ENCODE data around the gene ENOX2.
"Not testable (repeated sequence)": the region's sequence is repeated elsewhere in the genome, so short reads cannot be mapped to it uniquely, and the experiment has no call there.

Gene ENOX2

DNA sequence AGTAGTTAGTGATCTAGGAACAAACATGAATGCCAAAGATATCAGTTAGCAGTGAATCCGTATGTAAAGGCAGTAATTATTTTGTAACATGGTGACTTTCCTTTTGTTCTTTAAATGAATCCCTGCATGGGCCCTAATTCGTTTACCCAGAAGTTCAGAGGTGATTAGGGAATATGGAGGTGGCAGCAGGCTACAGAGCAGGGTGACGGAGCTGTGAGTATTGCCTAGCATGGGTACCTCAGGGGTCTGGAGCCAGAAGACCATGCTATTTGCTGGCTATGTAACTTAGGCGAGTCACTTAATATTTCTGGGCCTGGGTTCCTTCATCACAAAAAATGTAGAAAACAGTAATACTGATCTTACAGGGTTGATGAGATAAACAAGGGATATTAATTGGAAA, 184.9 kb downstream of the ENOX2 start:
- no peak for TF ChIP-seq POLR2AphosphoS5 (IDR thresholded peaks at IDR 0.05; ENCODE audit: low read depth, low read length)
- no peak for TF ChIP-seq SPI1 (IDR thresholded peaks at IDR 0.05; ENCODE audit: low read depth, low read length)
- no peak for TF ChIP-seq POU2F2 (IDR thresholded peaks at IDR 0.05; ENCODE audit: low read depth, low read length)
- no peak for TF ChIP-seq TAF1 (IDR thresholded peaks at IDR 0.05; ENCODE audit: low read depth, low read length)
- TF ChIP-seq POLR2A (IDR thresholded peaks at IDR 0.05; ENCODE audit: low read depth, low read length) = no peak
- TF ChIP-seq PAX5 (IDR thresholded peaks at IDR 0.05; ENCODE audit: insufficient read depth, low read length, severe bottlenecking) = no peak
- FAIRE-seq (no peak), DNase-seq (ENCODE audit: insufficient read length, low spot score) (no peak)

- FAIRE-seq = no peak
- no peak for TF ChIP-seq POLR2AphosphoS5 (IDR thresholded peaks at IDR 0.05; ENCODE audit: low read depth, low read length)
- no peak for TF ChIP-seq PAX5 (IDR thresholded peaks at IDR 0.05; ENCODE audit: insufficient read depth, low read length, severe bottlenecking)
- TF ChIP-seq SPI1 (IDR thresholded peaks at IDR 0.05; ENCODE audit: low read depth, low read length) = no peak
- no peak for TF ChIP-seq TAF1 (IDR thresholded peaks at IDR 0.05; ENCODE audit: low read depth, low read length)
- no peak for TF ChIP-seq POLR2A (IDR thresholded peaks at IDR 0.05; ENCODE audit: low read depth, low read length)
- no peak for TF ChIP-seq POU2F2 (IDR thresholded peaks at IDR 0.05; ENCODE audit: low read depth, low read length)
Measured at GRCh38 chrX:130716781-130717413, 186.1 kb downstream of the ENOX2 start.

GRCh38 chrX:130716346-130716745, 186.7 kb downstream of the ENOX2 start:
- no peak for TF ChIP-seq POU2F2 (IDR thresholded peaks at IDR 0.05; ENCODE audit: low read depth, low read length)
- no peak for TF ChIP-seq PAX5 (IDR thresholded peaks at IDR 0.05; ENCODE audit: insufficient read depth, low read length, severe bottlenecking)
- TF ChIP-seq SPI1 (IDR thresholded peaks at IDR 0.05; ENCODE audit: low read depth, low read length) = no peak
- FAIRE-seq (no peak), DNase-seq (ENCODE audit: insufficient read length, low spot score) (no peak)

More at GRCh38 chrX:130716781-130717413, 186.1 kb downstream of the ENOX2 start:
- no peak for DNase-seq (ENCODE audit: insufficient read length, low spot score)

GRCh38 chrX:130715299-130715698, 187.7 kb downstream of the ENOX2 start:
- DNase-seq (ENCODE audit: insufficient read length, low spot score) = no peak
- TF ChIP-seq SPI1 (IDR thresholded peaks at IDR 0.05; ENCODE audit: low read depth, low read length) (no peak), POLR2A (IDR thresholded peaks at IDR 0.05; ENCODE audit: low read depth, low read length) (no peak), PAX5 (IDR thresholded peaks at IDR 0.05; ENCODE audit: insufficient read depth, low read length, severe bottlenecking) (no peak), TAF1 (IDR thresholded peaks at IDR 0.05; ENCODE audit: low read depth, low read length) (no peak), POLR2AphosphoS5 (IDR thresholded peaks at IDR 0.05; ENCODE audit: low read depth, low read length) (no peak), POU2F2 (IDR thresholded peaks at IDR 0.05; ENCODE audit: low read depth, low read length) (no peak)
- no peak for FAIRE-seq

DNA sequence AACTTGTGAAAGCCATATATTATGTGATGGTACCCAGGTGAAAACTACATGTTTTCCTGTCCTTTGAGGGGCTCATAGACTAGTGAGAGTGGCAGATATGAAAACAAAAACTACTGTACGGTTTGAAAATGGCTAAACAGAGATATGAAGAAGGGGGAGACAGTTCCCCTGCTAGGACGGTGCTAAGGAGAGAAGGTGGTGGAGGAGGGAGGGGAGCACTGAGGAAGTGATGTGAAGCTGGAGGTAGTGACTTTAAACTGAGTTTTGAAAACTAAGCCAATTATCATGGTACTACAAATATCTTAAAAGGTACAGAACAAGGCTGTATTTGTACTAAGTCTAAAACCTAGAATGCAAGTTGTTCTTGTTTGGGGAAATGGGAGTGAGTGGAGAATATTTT, 188.3 kb downstream of the ENOX2 start:
- no peak for FAIRE-seq
- DNase-seq (ENCODE audit: insufficient read length, low spot score) = no peak
- TF ChIP-seq POU2F2 (IDR thresholded peaks at IDR 0.05; ENCODE audit: low read depth, low read length) = no peak
- TF ChIP-seq PAX5 (IDR thresholded peaks at IDR 0.05; ENCODE audit: insufficient read depth, low read length, severe bottlenecking) = no peak
- no peak for TF ChIP-seq SPI1 (IDR thresholded peaks at IDR 0.05; ENCODE audit: low read depth, low read length)
- TF ChIP-seq TAF1 (IDR thresholded peaks at IDR 0.05; ENCODE audit: low read depth, low read length) = no peak
- TF ChIP-seq POLR2A (IDR thresholded peaks at IDR 0.05; ENCODE audit: low read depth, low read length) = no peak
- no peak for TF ChIP-seq POLR2AphosphoS5 (IDR thresholded peaks at IDR 0.05; ENCODE audit: low read depth, low read length)

GRCh38 chrX:130714135-130714534, 188.9 kb downstream of the ENOX2 start:
- no peak for DNase-seq (ENCODE audit: insufficient read length, low spot score)
- no peak for FAIRE-seq
- TF ChIP-seq POLR2A (IDR thresholded peaks at IDR 0.05; ENCODE audit: low read depth, low read length) (no peak), PAX5 (IDR thresholded peaks at IDR 0.05; ENCODE audit: insufficient read depth, low read length, severe bottlenecking) (no peak), POLR2AphosphoS5 (IDR thresholded peaks at IDR 0.05; ENCODE audit: low read depth, low read length) (no peak), TAF1 (IDR thresholded peaks at IDR 0.05; ENCODE audit: low read depth, low read length) (no peak), POU2F2 (IDR thresholded peaks at IDR 0.05; ENCODE audit: low read depth, low read length) (no peak), SPI1 (IDR thresholded peaks at IDR 0.05; ENCODE audit: low read depth, low read length) (no peak)

DNA sequence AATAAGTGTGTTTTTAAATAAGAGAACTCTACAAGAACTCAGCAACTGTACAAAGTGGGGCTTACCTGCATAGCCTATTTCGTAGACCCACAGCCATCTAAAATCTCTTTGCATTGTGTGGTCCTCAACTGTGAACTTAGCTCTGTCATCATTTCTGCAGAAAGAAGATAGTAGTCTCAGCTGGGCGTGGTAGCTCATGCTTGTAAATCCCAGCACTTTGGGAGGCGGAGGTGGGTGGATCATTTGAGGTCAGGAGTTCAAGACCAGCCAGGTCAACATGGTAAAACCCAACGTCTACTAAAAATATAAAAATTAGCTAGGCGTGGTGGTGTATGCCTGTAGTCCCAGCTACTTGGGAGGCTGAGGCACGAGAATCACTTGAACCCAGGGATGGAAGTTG, 193.8 kb downstream of the ENOX2 start:
- not testable (repeated sequence) for DNase-seq (ENCODE audit: insufficient read length, low spot score); FAIRE-seq

- DNase-seq (ENCODE audit: insufficient read length, low spot score) (no peak), FAIRE-seq (no peak)
- TF ChIP-seq TAF1 (IDR thresholded peaks at IDR 0.05; ENCODE audit: low read depth, low read length) (no peak), POLR2A (IDR thresholded peaks at IDR 0.05; ENCODE audit: low read depth, low read length) (no peak), POU2F2 (IDR thresholded peaks at IDR 0.05; ENCODE audit: low read depth, low read length) (no peak), POLR2AphosphoS5 (IDR thresholded peaks at IDR 0.05; ENCODE audit: low read depth, low read length) (no peak), SPI1 (IDR thresholded peaks at IDR 0.05; ENCODE audit: low read depth, low read length) (no peak), PAX5 (IDR thresholded peaks at IDR 0.05; ENCODE audit: insufficient read depth, low read length, severe bottlenecking) (no peak)
Measured at GRCh38 chrX:130705591-130705990, 197.4 kb downstream of the ENOX2 start.

DNA sequence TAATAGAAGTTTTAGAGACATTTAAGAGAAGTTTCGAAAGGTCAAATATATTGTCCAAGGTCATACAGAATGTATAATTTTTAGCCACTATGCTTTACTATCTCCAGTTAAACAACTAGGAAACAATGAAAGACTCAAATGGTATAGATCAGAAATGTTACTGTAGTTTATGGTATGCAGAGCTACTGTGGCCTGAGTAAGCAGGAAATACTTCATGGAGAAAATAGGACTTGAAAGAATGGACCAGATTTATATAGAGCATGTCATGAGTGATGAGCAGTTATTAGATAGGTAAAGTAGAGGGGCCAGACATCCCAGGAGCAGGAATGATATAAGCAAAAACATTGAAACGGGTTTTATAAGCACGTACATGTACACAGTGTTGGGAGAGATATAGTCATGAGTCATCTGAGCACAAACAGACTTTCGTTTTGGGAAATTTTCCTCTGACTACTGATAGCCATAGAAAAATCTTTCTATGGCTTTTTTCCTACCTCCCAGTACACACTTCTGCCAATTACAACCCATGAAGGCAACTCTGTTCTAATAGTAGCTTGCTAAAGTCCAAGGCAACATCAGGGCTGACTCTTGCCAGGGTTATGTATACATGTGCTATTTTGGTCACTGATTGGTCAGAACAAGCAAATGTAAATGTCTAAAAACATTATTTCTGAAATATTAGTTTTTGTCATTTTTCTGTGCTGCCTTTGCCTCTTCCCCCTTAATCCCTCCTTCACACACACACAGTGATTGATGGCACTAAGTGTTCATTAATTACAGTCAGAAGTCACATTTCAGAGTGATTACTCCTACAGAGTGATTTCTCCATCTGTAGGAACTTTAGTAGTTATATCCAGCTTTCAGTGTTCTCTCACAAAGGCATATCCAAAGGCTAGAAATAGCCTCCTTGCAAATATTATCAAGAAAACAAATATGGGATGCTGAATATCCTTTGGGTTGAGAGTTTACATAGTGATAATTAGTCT, 198.7 kb downstream of the ENOX2 start:
- TF ChIP-seq POLR2A (IDR thresholded peaks at IDR 0.05; ENCODE audit: low read depth, low read length) (no peak), TAF1 (IDR thresholded peaks at IDR 0.05; ENCODE audit: low read depth, low read length) (no peak), POLR2AphosphoS5 (IDR thresholded peaks at IDR 0.05; ENCODE audit: low read depth, low read length) (no peak), POU2F2 (IDR thresholded peaks at IDR 0.05; ENCODE audit: low read depth, low read length) (no peak), PAX5 (IDR thresholded peaks at IDR 0.05; ENCODE audit: insufficient read depth, low read length, severe bottlenecking) (no peak), SPI1 (IDR thresholded peaks at IDR 0.05; ENCODE audit: low read depth, low read length) (no peak)
- FAIRE-seq = no peak

More for the DNA sequence above, 198.7 kb downstream of the ENOX2 start:
- no peak for DNase-seq (ENCODE audit: insufficient read length, low spot score)
